Peyer's patch (tissue), 4 donors: Measurements from ENCODE around the gene DDX3X.

Experiments used
- POLR2A ChIP-seq, 2 donors: fragments of 450-650 bp; IDR thresholded peaks; one replicate each; pipeline ENCODE4 v1.5.1; 2017; ENCODE audit warnings: antibody characterized with exemption in 2 of 2, mild to moderate bottlenecking in 2 of 2, moderate library complexity in 2 of 2
- TF ChIP-seq, protein P1 (sequence below), 6 experiments: fragments of 450-650 bp in 4 of 6; fragments of 200-600 bp in 2 of 6; sonication (generic) in 1 of 6; IDR thresholded peaks; one replicate each; pipeline ENCODE4 v1.5.1; 2017 to 2019; ENCODE audit warnings: antibody characterized with exemption in 6 of 6, mild to moderate bottlenecking in 3 of 6, moderate library complexity in 1 of 6

DNA sequence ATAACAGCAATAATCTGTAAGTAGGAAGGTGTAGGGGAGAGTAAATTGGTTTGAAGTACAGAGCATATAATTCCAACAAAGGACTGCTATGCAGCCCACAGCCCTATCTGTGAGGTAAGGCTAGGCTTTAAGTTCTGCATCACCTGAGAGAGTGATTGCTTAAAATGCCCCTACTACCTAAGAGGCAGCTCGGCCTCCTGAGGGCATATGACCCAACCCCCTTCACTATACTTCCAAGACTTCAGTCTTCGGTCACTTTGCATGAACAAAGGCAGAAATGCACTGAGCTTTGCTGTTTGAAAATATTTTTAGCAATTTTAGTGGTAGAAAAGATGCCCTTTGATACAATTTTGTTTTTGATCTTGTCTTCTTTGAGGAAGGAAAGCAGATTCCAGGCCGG, 4.9 kb upstream of the DDX3X start:
- TF ChIP-seq, protein P1, sequence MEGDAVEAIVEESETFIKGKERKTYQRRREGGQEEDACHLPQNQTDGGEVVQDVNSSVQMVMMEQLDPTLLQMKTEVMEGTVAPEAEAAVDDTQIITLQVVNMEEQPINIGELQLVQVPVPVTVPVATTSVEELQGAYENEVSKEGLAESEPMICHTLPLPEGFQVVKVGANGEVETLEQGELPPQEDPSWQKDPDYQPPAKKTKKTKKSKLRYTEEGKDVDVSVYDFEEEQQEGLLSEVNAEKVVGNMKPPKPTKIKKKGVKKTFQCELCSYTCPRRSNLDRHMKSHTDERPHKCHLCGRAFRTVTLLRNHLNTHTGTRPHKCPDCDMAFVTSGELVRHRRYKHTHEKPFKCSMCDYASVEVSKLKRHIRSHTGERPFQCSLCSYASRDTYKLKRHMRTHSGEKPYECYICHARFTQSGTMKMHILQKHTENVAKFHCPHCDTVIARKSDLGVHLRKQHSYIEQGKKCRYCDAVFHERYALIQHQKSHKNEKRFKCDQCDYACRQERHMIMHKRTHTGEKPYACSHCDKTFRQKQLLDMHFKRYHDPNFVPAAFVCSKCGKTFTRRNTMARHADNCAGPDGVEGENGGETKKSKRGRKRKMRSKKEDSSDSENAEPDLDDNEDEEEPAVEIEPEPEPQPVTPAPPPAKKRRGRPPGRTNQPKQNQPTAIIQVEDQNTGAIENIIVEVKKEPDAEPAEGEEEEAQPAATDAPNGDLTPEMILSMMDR (IDR thresholded peaks at IDR 0.05), result no peak
- no peak for TF ChIP-seq POLR2A (IDR thresholded peaks at IDR 0.05)
